HPDE6-E6E7 (cell line): ENCODE data around the gene GRIA1.

ENCODE experiments used
- DNase-seq: peaks from one replicate; pipeline ENCODE4 v3.0.0; 2011; ENCODE audit warnings: missing footprints; ENCODE audit errors: extremely low spot score

Gene GRIA1

GRCh38 chr5:153613144-153613543 is 122.7 kb downstream of the GRIA1 start:
- DNase-seq, result no peak

- DNase-seq, result no peak
Observed at GRCh38 chr5:153613672-153614071, 123.2 kb downstream of the GRIA1 start.

GRCh38 chr5:153617190-153617589 is 126.7 kb downstream of the GRIA1 start:
- DNase-seq, result no peak

GRCh38 chr5:153618307-153618706 is 127.8 kb downstream of the GRIA1 start:
- no peak for DNase-seq

- no peak for DNase-seq
Observed at GRCh38 chr5:153618867-153619266, 128.4 kb downstream of the GRIA1 start.

GRCh38 chr5:153619771-153620170 is 129.3 kb downstream of the GRIA1 start:
- peak; percentile 65 for DNase-seq

- DNase-seq, result no peak
Observed at GRCh38 chr5:153623124-153623523, 132.7 kb downstream of the GRIA1 start.

- DNase-seq, result no peak
Observed at GRCh38 chr5:153623751-153624450, 133.4 kb downstream of the GRIA1 start.

- DNase-seq, result no peak
Observed at GRCh38 chr5:153624451-153624765, 133.9 kb downstream of the GRIA1 start.

GRCh38 chr5:153625826-153626354 is 135.4 kb downstream of the GRIA1 start:
- no peak for DNase-seq

GRCh38 chr5:153626836-153627235 is 136.4 kb downstream of the GRIA1 start:
- no peak for DNase-seq

GRCh38 chr5:153629027-153629895 is 138.8 kb downstream of the GRIA1 start:
- DNase-seq, result peak; percentile 86

- no peak for DNase-seq
Observed at GRCh38 chr5:153630546-153630945, 140.1 kb downstream of the GRIA1 start.

GRCh38 chr5:153632748-153633290 is 142.3 kb downstream of the GRIA1 start:
- DNase-seq, result peak; percentile 25

GRCh38 chr5:153636670-153637451 is 146.4 kb downstream of the GRIA1 start:
- DNase-seq, result no peak

GRCh38 chr5:153640293-153640692 is 149.8 kb downstream of the GRIA1 start:
- DNase-seq, result no peak

- DNase-seq, result no peak
Observed at GRCh38 chr5:153641183-153641688, 150.8 kb downstream of the GRIA1 start.

GRCh38 chr5:153654504-153655200 is 164.2 kb downstream of the GRIA1 start:
- DNase-seq, result no peak

GRCh38 chr5:153655201-153655510 is 164.7 kb downstream of the GRIA1 start:
- DNase-seq, result no peak

- no peak for DNase-seq
Observed at GRCh38 chr5:153658149-153658548, 167.7 kb downstream of the GRIA1 start.

GRCh38 chr5:153658606-153659005 is 168.1 kb downstream of the GRIA1 start:
- DNase-seq, result no peak
